Prostate gland (tissue), 2 donors: ENCODE measurements around the gene INIP. TPM values are rescaled to one million over a fixed set of nuclear protein-coding genes. Genes with fewer than 3 reads are reported as not detected.

ENCODE experiments used
- DNase-seq: peaks from one replicate; pipeline ENCODE4 v3.0.0-alpha.2; 2019; ENCODE audit warnings: low spot score
- H3K27ac ChIP-seq, 2 donors: fragments of 200-600 bp; sonication (generic); 2 replicates each; pipeline ENCODE4 v1.5.1; 2017 to 2019
- H3K27me3 ChIP-seq: fragments of 200-600 bp; sonication (generic); replicated peaks from 2 replicates; pipeline ENCODE4 v1.5.1; 2019; ENCODE audit not compliant: insufficient read depth
- H3K36me3 ChIP-seq, 2 donors: fragments of 200-600 bp; sonication (generic); 1 replicate in 1 of 2; 2 replicates in 1 of 2; pipeline versions ENCODE4 v1.5.1 to v1.8.1; 2017 to 2019
- H3K4me1 ChIP-seq: fragments of 200-600 bp; sonication (generic); replicated peaks from 2 replicates; pipeline ENCODE4 v1.5.1; 2019
- H3K4me3 ChIP-seq, 2 donors: fragments of 200-600 bp; sonication (generic); 2 replicates each; pipeline ENCODE4 v1.5.1; 2017 to 2019
- H3K9me3 ChIP-seq: fragments of 200-600 bp; sonication (generic); 2 replicates; pipeline ENCODE4 v1.5.1; 2017
- POLR2A ChIP-seq: fragments of 450-650 bp; IDR thresholded peaks from one replicate; pipeline ENCODE4 v1.6.1; 2016; ENCODE audit warnings: antibody characterized with exemption, mild to moderate bottlenecking
- POLR2AphosphoS5 ChIP-seq: sonication (generic); formaldehyde crosslinking; IDR thresholded peaks from one replicate; pipeline ENCODE4 v1.6.1; 2017; ENCODE audit warnings: antibody characterized with exemption
- WGBS: methylation state at CpG from one replicate; pipeline ENCODE4 v1.1.5; 2018; 5-methylcytosine and 5-hydroxymethylcytosine counted together
- intact Hi-C: fragments of 100-400 bp; cut with DNase I; formaldehyde crosslinking; loops from one replicate; pipeline ENCODE4 v1.14.2; 2022
- total RNA-seq, 2 donors: library from RNA; depleted of rRNA; stranded (reverse); fragments of >200 nt; gene quantifications; one replicate each; pipeline ENCODE4 v1.1.0, GENCODE V29; 2016
- TF ChIP-seq, protein P1 (sequence below), 4 experiments: fragments of 200-600 bp in 2 of 4; fragments of 450-650 bp in 2 of 4; sonication (generic) in 2 of 4; IDR thresholded peaks; 1 replicate in 3 of 4; 2 replicates in 1 of 4; pipeline ENCODE4 v1.5.1; 2016 to 2019; ENCODE audit warnings: antibody characterized with exemption in 4 of 4, mild to moderate bottlenecking in 2 of 4, moderate library complexity in 2 of 4

The INIP gene
- total RNA-seq, 2 donors from 2014 or later = 21.0 to 36.6 TPM

DNA sequence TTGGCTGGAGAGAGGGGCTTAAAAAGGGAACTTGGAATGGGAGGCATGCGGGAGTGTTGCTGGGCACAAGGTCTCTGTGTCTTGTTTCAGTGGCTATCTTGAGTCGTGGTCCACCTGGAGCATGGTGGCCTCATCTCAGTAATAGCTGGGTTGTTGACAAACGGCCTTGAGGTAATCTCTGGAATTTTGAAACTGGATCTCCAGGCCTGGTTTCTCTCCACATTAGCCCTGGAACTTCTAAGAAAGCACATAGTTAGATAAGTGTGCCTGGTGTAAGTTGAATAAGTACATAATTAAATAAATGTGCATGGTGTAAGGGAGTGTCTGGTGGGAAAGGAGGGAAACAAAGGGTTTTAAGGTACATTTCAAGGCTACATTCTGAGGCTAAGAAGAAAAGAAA is 62.2 kb downstream of the INIP start:
- intact Hi-C loops = no loop called here
- Histone ChIP-seq H3K4me1 (no peaks in the 10 kb centered on the region), H3K9me3 (no peaks in the 10 kb centered on the region), H3K27me3 (no peaks in the 10 kb centered on the region), H3K36me3 (no peaks in the 10 kb centered on the region), H3K4me3 (no peak overlapping the region), H3K27ac (no peak overlapping the region)
- DNase-seq = no peak
- TF ChIP-seq, protein P1, sequence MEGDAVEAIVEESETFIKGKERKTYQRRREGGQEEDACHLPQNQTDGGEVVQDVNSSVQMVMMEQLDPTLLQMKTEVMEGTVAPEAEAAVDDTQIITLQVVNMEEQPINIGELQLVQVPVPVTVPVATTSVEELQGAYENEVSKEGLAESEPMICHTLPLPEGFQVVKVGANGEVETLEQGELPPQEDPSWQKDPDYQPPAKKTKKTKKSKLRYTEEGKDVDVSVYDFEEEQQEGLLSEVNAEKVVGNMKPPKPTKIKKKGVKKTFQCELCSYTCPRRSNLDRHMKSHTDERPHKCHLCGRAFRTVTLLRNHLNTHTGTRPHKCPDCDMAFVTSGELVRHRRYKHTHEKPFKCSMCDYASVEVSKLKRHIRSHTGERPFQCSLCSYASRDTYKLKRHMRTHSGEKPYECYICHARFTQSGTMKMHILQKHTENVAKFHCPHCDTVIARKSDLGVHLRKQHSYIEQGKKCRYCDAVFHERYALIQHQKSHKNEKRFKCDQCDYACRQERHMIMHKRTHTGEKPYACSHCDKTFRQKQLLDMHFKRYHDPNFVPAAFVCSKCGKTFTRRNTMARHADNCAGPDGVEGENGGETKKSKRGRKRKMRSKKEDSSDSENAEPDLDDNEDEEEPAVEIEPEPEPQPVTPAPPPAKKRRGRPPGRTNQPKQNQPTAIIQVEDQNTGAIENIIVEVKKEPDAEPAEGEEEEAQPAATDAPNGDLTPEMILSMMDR (IDR thresholded peaks at IDR 0.05) = no peak
- TF ChIP-seq POLR2A (no peak), POLR2AphosphoS5 (no peak)
- 73% methylated on average over 3 of the region's 3 CpGs for WGBS

DNA sequence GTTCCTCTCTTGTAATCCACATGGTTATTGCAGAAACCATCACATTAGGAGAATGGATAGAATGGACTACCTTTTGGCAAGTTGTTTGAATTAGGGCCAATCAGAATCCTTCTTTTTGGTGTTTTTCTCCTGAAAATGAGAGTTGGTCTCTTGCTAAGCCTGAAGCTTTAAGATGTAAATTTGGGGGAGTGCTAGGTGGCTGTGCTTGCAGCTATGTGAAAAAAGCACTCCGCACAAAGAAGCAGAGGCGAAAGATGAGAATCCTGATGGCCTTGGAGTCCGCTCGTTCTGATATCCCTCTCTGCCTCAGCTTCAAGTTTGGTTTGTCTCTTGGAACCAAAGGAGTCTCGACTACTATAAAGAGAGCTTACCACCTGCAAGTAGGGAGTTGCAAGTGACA is 63.6 kb downstream of the INIP start:
- TF ChIP-seq, protein P1 (IDR thresholded peaks at IDR 0.05) = no peak
- TF ChIP-seq POLR2A (no peak), POLR2AphosphoS5 (no peak)
- Histone ChIP-seq H3K27ac (no peak overlapping the region), H3K9me3 (no peaks in the 10 kb centered on the region), H3K27me3 (no peaks in the 10 kb centered on the region), H3K4me1 (no peaks in the 10 kb centered on the region), H3K4me3 (no peak overlapping the region), H3K36me3 (no peaks in the 10 kb centered on the region)
- intact Hi-C loops = no loop called here
- WGBS = 89% methylated on average over 5 of the region's 5 CpGs
- no peak for DNase-seq

DNA sequence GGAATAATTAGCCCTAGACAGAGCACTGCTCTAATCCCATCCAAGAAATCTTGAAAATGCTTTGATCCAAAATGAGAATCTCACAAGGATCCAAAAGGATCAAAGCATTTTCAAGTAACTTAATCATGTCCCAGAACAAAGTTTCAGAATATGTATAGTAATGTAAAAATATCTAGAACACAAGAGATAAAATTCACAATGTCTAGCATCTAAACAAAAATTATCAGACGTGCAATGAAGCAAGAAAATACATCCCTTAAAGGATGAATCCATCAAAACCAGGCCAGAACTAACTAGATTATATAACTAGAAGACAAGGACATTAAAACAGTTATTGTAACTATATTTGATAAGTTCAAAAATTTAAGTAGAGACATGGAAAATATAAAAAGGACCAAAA is 69.3 kb downstream of the INIP start:
- Histone ChIP-seq H3K36me3 (no peaks in the 10 kb centered on the region), H3K4me3 (no peak overlapping the region), H3K4me1 (no peaks in the 10 kb centered on the region), H3K27me3 (no peaks in the 10 kb centered on the region), H3K27ac (no peak overlapping the region), H3K9me3 (no peaks in the 10 kb centered on the region)
- TF ChIP-seq, protein P1 (IDR thresholded peaks at IDR 0.05) = no peak
- TF ChIP-seq POLR2A (no peak), POLR2AphosphoS5 (no peak)
- 97% methylated on average over 1 of the region's 1 CpG for WGBS
- no peak for DNase-seq
- intact Hi-C loops = no loop called here

DNA sequence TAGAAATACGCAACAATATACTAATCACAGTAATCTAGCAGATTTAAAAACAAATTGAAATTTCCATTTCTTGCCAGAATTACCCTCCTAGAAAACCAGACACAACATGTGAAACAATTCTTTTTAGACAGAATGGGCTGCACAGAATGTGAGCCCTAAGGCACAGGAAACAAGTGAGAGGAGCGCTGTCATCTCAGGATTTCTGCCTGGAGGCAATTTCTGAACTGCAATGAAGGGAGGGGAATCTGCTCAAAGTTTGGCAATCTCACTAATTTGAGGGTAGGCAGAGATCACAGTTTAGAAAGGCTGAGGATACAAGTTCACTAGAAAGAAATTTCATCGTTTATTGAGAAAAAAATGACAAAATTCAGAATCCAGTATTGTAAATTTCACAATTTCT is 70.3 kb downstream of the INIP start:
- H3K36me3 ChIP-seq = no peaks in the 10 kb centered on the region
- no peak overlapping the region for H3K4me3 ChIP-seq
- H3K27ac ChIP-seq = no peak overlapping the region
- no peaks in the 10 kb centered on the region for H3K4me1 ChIP-seq
- no peak for TF ChIP-seq POLR2A
- no peak for TF ChIP-seq POLR2AphosphoS5
- TF ChIP-seq, protein P1 (IDR thresholded peaks at IDR 0.05) = no peak
- no peaks in the 10 kb centered on the region for H3K27me3 ChIP-seq
- DNase-seq = no peak
- 97% methylated on average over 3 of the region's 3 CpGs for WGBS
- intact Hi-C loops = no loop called here
- no peaks in the 10 kb centered on the region for H3K9me3 ChIP-seq

DNA sequence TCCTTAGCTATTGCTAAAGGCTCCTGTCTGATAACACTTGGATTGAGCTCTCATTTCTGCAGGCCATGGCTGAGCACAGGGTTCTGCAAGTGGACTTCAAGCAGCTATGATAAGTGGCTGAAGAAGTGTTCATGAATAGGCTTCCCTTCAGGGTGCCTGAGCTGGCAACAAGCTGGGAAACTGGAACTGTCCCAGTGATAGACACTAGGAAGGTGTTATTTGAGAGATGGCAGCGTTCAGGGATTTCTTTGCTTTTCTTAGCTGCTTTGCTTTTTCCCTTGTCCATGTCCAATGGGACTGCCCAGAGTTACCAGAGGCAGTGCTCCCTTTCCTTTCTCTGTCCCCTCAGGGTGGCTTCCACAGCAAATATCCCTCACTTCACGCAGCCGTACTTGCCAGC is 75.8 kb downstream of the INIP start:
- Histone ChIP-seq H3K9me3 (no peaks in the 10 kb centered on the region), H3K36me3 (no peaks in the 10 kb centered on the region), H3K27me3 (no peaks in the 10 kb centered on the region), H3K4me1 (no peaks in the 10 kb centered on the region), H3K4me3 (no peak overlapping the region), H3K27ac (no peak overlapping the region)
- TF ChIP-seq POLR2A = no peak
- TF ChIP-seq POLR2AphosphoS5 = no peak
- TF ChIP-seq, protein P1 (IDR thresholded peaks at IDR 0.05) = no peak
- DNase-seq = no peak
- intact Hi-C loops = no loop called here
- 85% methylated on average over 3 of the region's 3 CpGs for WGBS
